Prostate gland (tissue), 2 donors: ENCODE data around the gene ZNF248.
A peak's percentile ranks its signal among the peaks of the same experiment; 100 is the strongest.

Experiments
- CTCF ChIP-seq, 4 experiments: fragments of 200-600 bp in 2 of 4; fragments of 450-650 bp in 2 of 4; sonication (generic) in 2 of 4; IDR thresholded peaks; 1 replicate in 3 of 4; 2 replicates in 1 of 4; pipeline ENCODE4 v1.5.1; 2016 to 2019; ENCODE audit warnings: antibody characterized with exemption in 4 of 4, mild to moderate bottlenecking in 2 of 4, moderate library complexity in 2 of 4
- POLR2A ChIP-seq: fragments of 450-650 bp; IDR thresholded peaks from one replicate; pipeline ENCODE4 v1.6.1; 2016; ENCODE audit warnings: antibody characterized with exemption, mild to moderate bottlenecking
- POLR2AphosphoS5 ChIP-seq: sonication (generic); formaldehyde crosslinking; IDR thresholded peaks from one replicate; pipeline ENCODE4 v1.6.1; 2017; ENCODE audit warnings: antibody characterized with exemption

- peak in 1 of 4 experiments; percentile 4 for TF ChIP-seq CTCF (IDR thresholded peaks at IDR 0.05)
- TF ChIP-seq POLR2A: no peak
- TF ChIP-seq POLR2AphosphoS5: no peak
Observed at GRCh38 chr10:37754538-37755323, 102.7 kb downstream of the ZNF248 start.
